ENCODE data around the gene DHX8. TPM values are rescaled to one million over a fixed set of nuclear protein-coding genes. Genes with fewer than 3 reads are reported as not detected.

DHX8 gene
- total and polyA plus RNA-seq, 10 of the 15 experiments (the other 5 are each of a cell fraction or from before 2014, with no cell fraction given) = 27.6 to 50.4 (median 35.7) TPM

DNA sequence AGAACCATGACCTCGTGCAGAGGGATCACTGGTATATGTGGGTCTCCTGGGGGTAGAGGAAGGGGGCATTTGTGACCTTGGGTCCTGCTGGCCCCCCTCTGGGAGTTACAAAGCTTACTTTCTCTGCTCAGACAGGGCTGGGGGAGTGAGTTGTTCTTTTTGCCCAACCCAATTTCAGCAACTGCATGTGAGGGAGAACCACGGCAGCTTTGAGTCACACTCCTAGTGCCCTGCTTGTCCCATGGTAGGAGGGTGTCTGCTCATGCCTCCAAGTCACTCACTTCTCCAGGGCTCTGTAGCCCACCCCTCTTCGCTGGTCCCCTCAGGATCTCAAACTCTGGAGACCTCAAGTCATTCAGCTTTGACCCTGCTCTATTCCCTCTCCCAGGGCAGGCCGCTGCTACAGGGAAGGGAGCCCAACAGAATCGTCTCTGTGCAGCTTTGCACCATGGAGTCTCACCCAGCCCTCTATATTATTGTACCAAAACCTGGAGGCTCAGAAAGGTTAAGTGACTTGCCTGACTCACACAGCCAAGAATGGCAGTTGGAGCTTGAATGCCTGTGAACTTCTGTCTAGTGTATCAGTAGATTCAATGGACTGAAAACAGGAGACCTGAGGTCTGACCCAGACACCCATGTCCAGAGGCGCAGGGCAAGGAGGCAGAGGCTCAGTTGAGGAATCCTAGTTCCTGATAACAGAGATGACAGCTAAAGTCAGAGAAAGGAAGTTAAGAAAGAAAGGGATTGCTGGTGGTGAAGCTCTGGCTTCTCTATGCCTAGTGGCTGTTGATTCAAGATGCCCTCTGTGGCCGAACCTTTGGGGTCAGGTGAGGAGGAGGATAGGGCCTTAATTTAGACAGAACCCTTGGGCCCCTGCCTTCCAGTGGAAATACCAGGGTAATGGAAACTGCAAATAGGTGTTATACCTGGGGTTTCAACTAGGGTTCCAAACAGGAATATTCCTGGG lies 77.0 kb downstream of the DHX8 start (continued):
- TF ChIP-seq, protein P1, sequence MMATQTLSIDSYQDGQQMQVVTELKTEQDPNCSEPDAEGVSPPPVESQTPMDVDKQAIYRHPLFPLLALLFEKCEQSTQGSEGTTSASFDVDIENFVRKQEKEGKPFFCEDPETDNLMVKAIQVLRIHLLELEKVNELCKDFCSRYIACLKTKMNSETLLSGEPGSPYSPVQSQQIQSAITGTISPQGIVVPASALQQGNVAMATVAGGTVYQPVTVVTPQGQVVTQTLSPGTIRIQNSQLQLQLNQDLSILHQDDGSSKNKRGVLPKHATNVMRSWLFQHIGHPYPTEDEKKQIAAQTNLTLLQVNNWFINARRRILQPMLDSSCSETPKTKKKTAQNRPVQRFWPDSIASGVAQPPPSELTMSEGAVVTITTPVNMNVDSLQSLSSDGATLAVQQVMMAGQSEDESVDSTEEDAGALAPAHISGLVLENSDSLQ (IDR thresholded peaks at IDR 0.05) = no peak
- no peak for TF ChIP-seq ZNF217 (IDR thresholded peaks at IDR 0.05)
- TF ChIP-seq NFYA (IDR thresholded peaks at IDR 0.05; ENCODE audit: borderline replicate concordance, low read depth, low read length) = no peak
- no peak for TF ChIP-seq HDAC2 (IDR thresholded peaks at IDR 0.05)
- TF ChIP-seq EED (IDR thresholded peaks at IDR 0.05; ENCODE audit: low read depth) = no peak
- no peak for TF ChIP-seq PAX5 (IDR thresholded peaks at IDR 0.05; ENCODE audit: borderline replicate concordance, low read depth, low read length)
- TF ChIP-seq, protein P2, sequence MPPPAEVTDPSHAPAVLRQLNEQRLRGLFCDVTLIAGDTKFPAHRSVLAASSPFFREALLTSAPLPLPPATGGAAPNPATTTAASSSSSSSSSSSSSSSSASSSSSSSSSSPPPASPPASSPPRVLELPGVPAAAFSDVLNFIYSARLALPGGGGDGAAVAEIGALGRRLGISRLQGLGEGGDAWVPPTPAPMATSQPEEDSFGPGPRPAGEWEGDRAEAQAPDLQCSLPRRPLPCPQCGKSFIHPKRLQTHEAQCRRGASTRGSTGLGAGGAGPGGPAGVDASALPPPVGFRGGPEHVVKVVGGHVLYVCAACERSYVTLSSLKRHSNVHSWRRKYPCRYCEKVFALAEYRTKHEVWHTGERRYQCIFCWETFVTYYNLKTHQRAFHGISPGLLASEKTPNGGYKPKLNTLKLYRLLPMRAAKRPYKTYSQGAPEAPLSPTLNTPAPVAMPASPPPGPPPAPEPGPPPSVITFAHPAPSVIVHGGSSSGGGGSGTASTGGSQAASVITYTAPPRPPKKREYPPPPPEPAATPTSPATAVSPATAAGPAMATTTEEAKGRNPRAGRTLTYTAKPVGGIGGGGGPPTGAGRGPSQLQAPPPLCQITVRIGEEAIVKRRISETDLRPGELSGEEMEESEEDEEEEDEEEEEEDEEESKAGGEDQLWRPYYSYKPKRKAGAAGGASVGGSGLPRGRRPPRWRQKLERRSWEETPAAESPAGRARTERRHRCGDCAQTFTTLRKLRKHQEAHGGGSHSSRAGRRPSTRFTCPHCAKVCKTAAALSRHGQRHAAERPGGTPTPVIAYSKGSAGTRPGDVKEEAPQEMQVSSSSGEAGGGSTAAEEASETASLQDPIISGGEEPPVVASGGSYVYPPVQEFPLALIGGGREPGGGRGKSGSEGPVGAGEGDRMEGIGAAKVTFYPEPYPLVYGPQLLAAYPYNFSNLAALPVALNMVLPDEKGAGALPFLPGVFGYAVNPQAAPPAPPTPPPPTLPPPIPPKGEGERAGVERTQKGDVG (CRISPR knock-in tag; IDR thresholded peaks at IDR 0.05) = no peak
